Activated B cell treated with CpG ODN at 0.5 μM for 24 hours (primary cell): Measurements from ENCODE around the gene CBLB. TPM values are rescaled to one million over a fixed set of nuclear protein-coding genes. Genes with fewer than 3 reads are reported as not detected.

ENCODE experiments used
- ATAC-seq: fragments of 200-7000 bp; cut with Tn5 transposase; one replicate; pipeline ENCODE4 v1.10.0; 2021; ENCODE audit warnings: low read depth, mild to moderate bottlenecking, moderate library complexity
- CTCF ChIA-PET: fragments of 350-600 bp; sonication (Branson Sonifier 250); formaldehyde crosslinking; loops from one replicate; lab custom pipeline; 2021; ENCODE audit warnings: antibody characterized with exemption; lab: Charles Lee
- POLR2A ChIA-PET: fragments of 350-600 bp; sonication (Branson Sonifier 250); formaldehyde crosslinking; loops from one replicate; lab custom pipeline; 2021; ENCODE audit warnings: antibody characterized with exemption; lab: Charles Lee
- DNase-seq: peaks from one replicate; pipeline ENCODE4 v3.0.0; 2022
- H3K27ac Mint-ChIP-seq: one replicate; pipeline ENCODE4 v1.8.0; 2020; ENCODE audit warnings: mixed read lengths
- H3K27me3 Mint-ChIP-seq: one replicate; pipeline ENCODE4 v1.8.0; 2021; ENCODE audit warnings: mixed read lengths
- H3K36me3 Mint-ChIP-seq: one replicate; pipeline ENCODE4 v1.8.0; 2021; ENCODE audit warnings: low read depth, mixed read lengths
- H3K4me1 Mint-ChIP-seq: one replicate; pipeline ENCODE4 v1.8.0; 2021; ENCODE audit warnings: mixed read lengths
- H3K4me3 Mint-ChIP-seq: one replicate; pipeline ENCODE4 v1.8.0; 2020; ENCODE audit warnings: mild to moderate bottlenecking, mixed read lengths
- H3K9me3 Mint-ChIP-seq: one replicate; pipeline ENCODE4 v1.8.0; 2020; ENCODE audit warnings: mixed read lengths
- CTCF ChIP-seq: fragments of 200-600 bp; IDR thresholded peaks from one replicate; pipeline ENCODE4 v1.8.0; 2022; ENCODE audit warnings: antibody characterized with exemption, mild to moderate bottlenecking
- intact Hi-C: fragments of 100-400 bp; cut with micrococcal nuclease; formaldehyde crosslinking; loops from one replicate; pipeline ENCODE4 v1.15.1; 2024
- total RNA-seq: library from RNA; stranded (reverse); gene quantifications from 2 replicates; pipeline ENCODE4 v1.2.3, GENCODE V29; 2022

CBLB gene
- total RNA-seq, 1 donor from 2014 or later = 78.1 TPM

GRCh38 chr3:105786990-105787389 is 81.8 kb downstream of the CBLB start:
- intact Hi-C loops = no loop called here

GRCh38 chr3:105786241-105786640 is 82.6 kb downstream of the CBLB start:
- H3K27ac Mint-ChIP-seq = no peak overlapping the region
- intact Hi-C loops = no loop called here
- POLR2A ChIA-PET = no interaction called here
- ATAC-seq (no peak), DNase-seq (no peak)
- no peaks in the 10 kb centered on the region for H3K27me3 Mint-ChIP-seq
- H3K4me3 Mint-ChIP-seq = no peak overlapping the region
- no peak for TF ChIP-seq CTCF
- CTCF ChIA-PET = no interaction called here
- H3K4me1 Mint-ChIP-seq = peaks cover 20% of the 10 kb centered on the region
- peaks cover 8% of the 10 kb centered on the region for H3K36me3 Mint-ChIP-seq
- no peaks in the 10 kb centered on the region for H3K9me3 Mint-ChIP-seq

More at GRCh38 chr3:105786990-105787389, 81.8 kb downstream of the CBLB start:
- ATAC-seq (no peak), DNase-seq (no peak)
- no peak for TF ChIP-seq CTCF
- no peak overlapping the region for H3K27ac Mint-ChIP-seq
- peaks cover 8% of the 10 kb centered on the region for H3K36me3 Mint-ChIP-seq
- no peaks in the 10 kb centered on the region for H3K27me3 Mint-ChIP-seq
- ChIA-PET CTCF (interaction anchor here (0.6 kb wide), 1 partner anchor 57 kb away, joined by 3 read pairs; no protein-coding TSS in a partner anchor), POLR2A (interaction anchor here (0.7 kb wide), 1 partner anchor 9 kb away, joined by 3 read pairs; no protein-coding TSS in a partner anchor)
- H3K4me1 Mint-ChIP-seq = peaks cover 23% of the 10 kb centered on the region
- H3K9me3 Mint-ChIP-seq = no peaks in the 10 kb centered on the region
- no peak overlapping the region for H3K4me3 Mint-ChIP-seq

- CTCF ChIA-PET = no interaction called here
- peaks cover 8% of the 10 kb centered on the region for H3K36me3 Mint-ChIP-seq
- TF ChIP-seq CTCF = no peak
- H3K27me3 Mint-ChIP-seq = no peaks in the 10 kb centered on the region
- no peak overlapping the region for H3K4me3 Mint-ChIP-seq
- POLR2A ChIA-PET = no interaction called here
- no peaks in the 10 kb centered on the region for H3K9me3 Mint-ChIP-seq
- ATAC-seq (no peak), DNase-seq (no peak)
- H3K27ac Mint-ChIP-seq = no peak overlapping the region
- H3K4me1 Mint-ChIP-seq = peaks cover 20% of the 10 kb centered on the region
- intact Hi-C loops = loop anchor here (2.0 kb wide), 1 partner anchor 15 kb away; no protein-coding TSS in a partner anchor
Measured at GRCh38 chr3:105785803-105786202, 83.0 kb downstream of the CBLB start.

- H3K4me1 Mint-ChIP-seq = peaks cover 14% of the 10 kb centered on the region
- intact Hi-C loops = loop anchor here (1.0 to 5.0 kb wide), 3 partner anchors 8 to 36 kb away; no protein-coding TSS in a partner anchor
- TF ChIP-seq CTCF = no peak
- DNase-seq = no peak
- H3K27ac Mint-ChIP-seq = no peak overlapping the region
- H3K4me3 Mint-ChIP-seq = no peak overlapping the region
- H3K36me3 Mint-ChIP-seq = peaks cover 8% of the 10 kb centered on the region
- ChIA-PET CTCF (no interaction called here), POLR2A (no interaction called here)
- no peak for ATAC-seq
- no peaks in the 10 kb centered on the region for H3K27me3 Mint-ChIP-seq
- no peaks in the 10 kb centered on the region for H3K9me3 Mint-ChIP-seq
Measured at GRCh38 chr3:105783631-105784030, 85.2 kb downstream of the CBLB start.

GRCh38 chr3:105781871-105782270 is 86.9 kb downstream of the CBLB start:
- POLR2A ChIA-PET = interaction anchor here (0.6 to 1.5 kb wide), 3 partner anchors 19 to 115 kb away, joined by 3 to 4 read pairs (median 4); partner anchors contain the start of gene CBLB

More at GRCh38 chr3:105781871-105782270, 86.9 kb downstream of the CBLB start:
- no peak for TF ChIP-seq CTCF
- Mint-ChIP-seq H3K4me1 (peaks cover 14% of the 10 kb centered on the region), H3K27ac (no peak overlapping the region), H3K4me3 (no peak overlapping the region), H3K36me3 (peaks cover 4% of the 10 kb centered on the region), H3K27me3 (no peaks in the 10 kb centered on the region), H3K9me3 (no peaks in the 10 kb centered on the region)
- DNase-seq (no peak), ATAC-seq (no peak)
- intact Hi-C loops = loop anchor here (5.0 kb wide), 1 partner anchor 35 kb away; no protein-coding TSS in a partner anchor
- CTCF ChIA-PET = no interaction called here
